Spleen (tissue), 11 donors: ENCODE measurements around the gene ESYT3. TPM values are rescaled to one million over a fixed set of nuclear protein-coding genes. Genes with fewer than 3 reads are reported as not detected.

Experiments used
- DNase-seq: peaks from one replicate; pipeline ENCODE4 v3.0.0-alpha.2; 2020
- H3K27ac ChIP-seq, 8 donors: fragments of 200-600 bp; sonication (generic) in 7 of 8; 1 replicate in 4 of 8; 2 replicates in 4 of 8; pipeline versions ENCODE4 v1.5.0 to v1.8.0; 2016 to 2021; ENCODE audit warnings: inconsistent platforms in 4 of 8, mild to moderate bottlenecking in 4 of 8, moderate library complexity in 1 of 8
- H3K27me3 ChIP-seq, 7 donors: fragments of 200-600 bp; sonication (generic) in 6 of 7; replicated peaks in 1 of 7; 1 replicate in 4 of 7; 2 replicates in 3 of 7; pipeline versions ENCODE4 v1.5.0 to v1.8.0; 2016 to 2021; ENCODE audit warnings: inconsistent platforms in 3 of 7, mild to moderate bottlenecking in 1 of 7
- H3K36me3 ChIP-seq, 6 donors: fragments of 200-600 bp; sonication (generic) in 5 of 6; 1 replicate in 4 of 6; 2 replicates in 2 of 6; pipeline versions ENCODE4 v1.5.0 to v1.8.0; 2016 to 2021; ENCODE audit warnings: inconsistent platforms in 2 of 6
- H3K4me1 ChIP-seq, 6 donors: fragments of 200-600 bp; sonication (generic) in 5 of 6; 1 replicate in 3 of 6; 2 replicates in 3 of 6; pipeline versions ENCODE4 v1.5.0 to v1.8.0; 2016 to 2021; ENCODE audit warnings: inconsistent platforms in 3 of 6
- H3K4me3 ChIP-seq, 8 donors: fragments of 200-600 bp; sonication (generic) in 7 of 8; 1 replicate in 4 of 8; 2 replicates in 4 of 8; pipeline versions ENCODE4 v1.5.0 to v1.8.0; 2016 to 2021; ENCODE audit warnings: inconsistent platforms in 4 of 8, mild to moderate bottlenecking in 4 of 8, moderate library complexity in 2 of 8
- H3K9me3 ChIP-seq, 8 donors: fragments of 200-600 bp; sonication (generic) in 7 of 8; 1 replicate in 4 of 8; 2 replicates in 4 of 8; pipeline versions ENCODE4 v1.5.0 to v1.8.0; 2016 to 2021; ENCODE audit warnings: inconsistent platforms in 4 of 8
- POLR2A ChIP-seq, 3 donors: fragments of 450-650 bp; IDR thresholded peaks; one replicate each; pipeline ENCODE4 v1.5.1; 2017; ENCODE audit warnings: antibody characterized with exemption in 3 of 3, mild to moderate bottlenecking in 1 of 3
- POLR2AphosphoS5 ChIP-seq, 3 donors: sonication (generic); formaldehyde crosslinking; IDR thresholded peaks; one replicate each; pipeline ENCODE4 v1.5.1; 2017; ENCODE audit warnings: antibody characterized with exemption in 3 of 3
- WGBS, 5 donors: extraction: QIAGEN DNeasy Blood & Tissue Kit in 3 of 5; methylation state at CpG; one replicate each; pipeline versions ENCODE4 v1.1.5 to v1.1.7; 2013 to 2018; 5-methylcytosine and 5-hydroxymethylcytosine counted together
- intact Hi-C: fragments of 100-400 bp; cut with DNase I; formaldehyde crosslinking; loops from one replicate; pipeline ENCODE4 v1.15.0; 2023; ENCODE audit warnings: low total_unique reads
- polyA plus RNA-seq, 3 donors: library from polyadenylated mRNA; stranded (reverse); fragments of 200-250 nt; gene quantifications; one replicate each; pipeline ENCODE4 v1.2.1, GENCODE V29; 2013
- total RNA-seq, 7 donors: library from RNA; depleted of rRNA in 3 of 7; stranded (reverse); fragments of >200 nt in 3 of 7; fragmentation: NEBNext Ultra II Directional in 4 of 7; extraction: Animal tissue kit (Norgen Biotek cat#: 25700) in 4 of 7; gene quantifications; one replicate each; pipeline versions ENCODE4 v1.1.0 to v1.2.1, GENCODE V29; 2016 to 2021
- TF ChIP-seq, protein P1 (sequence below), 11 experiments: fragments of 200-600 bp in 7 of 11; fragments of 450-650 bp in 4 of 11; sonication (generic) in 4 of 11; IDR thresholded peaks in 8 of 11; conservative IDR thresholded peaks in 3 of 11; 1 replicate in 7 of 11; 2 replicates in 4 of 11; pipeline versions ENCODE4 v1.4.0 to v1.8.0; 2016 to 2021; ENCODE audit warnings: antibody characterized with exemption in 11 of 11, inconsistent platforms in 4 of 11, mild to moderate bottlenecking in 1 of 11
- donor health status: healthy with polysubstance abuse.
- donor health status: DM: no; HTN: no; CAD: no; lungs with moderate emphysema.
- donor health status: DM: no; HTN: no; CAD: no.
- donor health status: Bipolar disorder and iron deficiency.
- donor health status: healthy.
- donor health status: DM: no; HTN: no; CAD: no.
- donor health status: DM: yes; HTN: yes; CAD: no.

Gene ESYT3
- total and polyA plus RNA-seq, 10 donors, result 0.02 TPM; not detected in 9

DNA sequence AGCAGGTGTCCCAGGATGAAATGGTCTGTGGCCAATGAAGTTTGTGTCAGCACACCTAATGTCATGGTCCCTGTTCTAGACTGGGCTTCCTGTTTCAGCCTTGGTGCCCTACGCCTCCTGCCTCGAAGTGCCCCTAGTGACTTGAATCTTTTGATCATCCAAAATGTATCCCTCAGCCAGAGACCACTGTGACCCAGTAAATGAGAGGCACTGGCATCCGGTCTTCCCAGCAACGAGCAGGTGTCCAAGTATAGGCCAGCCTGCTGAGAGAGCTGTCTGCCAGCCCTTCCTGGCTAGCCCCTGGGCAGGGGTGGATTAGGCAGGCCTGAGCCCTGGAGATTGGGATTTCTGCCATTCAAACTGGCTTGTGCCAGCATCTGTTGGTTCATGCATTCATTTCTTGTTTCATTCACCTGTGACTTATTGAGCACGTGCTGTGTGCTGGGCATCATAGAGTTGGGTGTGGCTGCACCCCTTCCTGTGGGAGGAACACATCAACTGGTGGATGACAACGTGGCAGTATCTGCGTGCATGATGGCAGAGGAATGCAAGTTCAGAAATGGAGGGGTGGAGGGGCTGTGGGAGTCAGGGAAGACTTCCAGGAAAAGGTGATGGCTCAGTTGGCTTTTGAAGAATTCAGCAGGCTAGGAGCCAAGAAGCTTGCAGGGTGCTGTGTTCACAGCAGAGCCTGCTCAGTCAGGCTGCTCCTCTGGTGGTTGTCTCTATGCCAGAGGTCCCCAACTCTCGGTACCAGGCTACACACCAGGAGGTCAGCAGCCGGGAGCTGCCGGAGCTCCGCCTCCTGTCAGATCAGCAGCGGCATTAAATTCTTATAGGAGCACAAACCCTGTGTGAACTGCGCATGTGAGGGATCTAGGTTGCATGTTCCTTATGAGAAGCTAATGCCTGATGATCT lies 21.6 kb downstream of the ESYT3 start:
- Histone ChIP-seq H3K27me3 (peaks cover 0 to 49% (median 0%) of the 10 kb centered on the region in 7 donors), H3K4me3 (no peak overlapping the region), H3K36me3 (no peaks in the 10 kb centered on the region), H3K4me1 (no peaks in the 10 kb centered on the region), H3K27ac (no peak overlapping the region), H3K9me3 (no peaks in the 10 kb centered on the region)
- intact Hi-C loops, result no loop called here
- TF ChIP-seq, protein P1, sequence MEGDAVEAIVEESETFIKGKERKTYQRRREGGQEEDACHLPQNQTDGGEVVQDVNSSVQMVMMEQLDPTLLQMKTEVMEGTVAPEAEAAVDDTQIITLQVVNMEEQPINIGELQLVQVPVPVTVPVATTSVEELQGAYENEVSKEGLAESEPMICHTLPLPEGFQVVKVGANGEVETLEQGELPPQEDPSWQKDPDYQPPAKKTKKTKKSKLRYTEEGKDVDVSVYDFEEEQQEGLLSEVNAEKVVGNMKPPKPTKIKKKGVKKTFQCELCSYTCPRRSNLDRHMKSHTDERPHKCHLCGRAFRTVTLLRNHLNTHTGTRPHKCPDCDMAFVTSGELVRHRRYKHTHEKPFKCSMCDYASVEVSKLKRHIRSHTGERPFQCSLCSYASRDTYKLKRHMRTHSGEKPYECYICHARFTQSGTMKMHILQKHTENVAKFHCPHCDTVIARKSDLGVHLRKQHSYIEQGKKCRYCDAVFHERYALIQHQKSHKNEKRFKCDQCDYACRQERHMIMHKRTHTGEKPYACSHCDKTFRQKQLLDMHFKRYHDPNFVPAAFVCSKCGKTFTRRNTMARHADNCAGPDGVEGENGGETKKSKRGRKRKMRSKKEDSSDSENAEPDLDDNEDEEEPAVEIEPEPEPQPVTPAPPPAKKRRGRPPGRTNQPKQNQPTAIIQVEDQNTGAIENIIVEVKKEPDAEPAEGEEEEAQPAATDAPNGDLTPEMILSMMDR (IDR thresholded peaks at IDR 0.05 in 8 of 11, conservative IDR thresholded peaks at IDR 0.05 in 3 of 11), result no peak
- TF ChIP-seq POLR2AphosphoS5 (IDR thresholded peaks at IDR 0.05), result no peak
- no peak for TF ChIP-seq POLR2A (IDR thresholded peaks at IDR 0.05)
- peak; percentile 62 for DNase-seq
- 73 to 85% (median 79%) methylated on average over 8 to 13 of the region's 13 CpGs for WGBS, 5 donors

DNA sequence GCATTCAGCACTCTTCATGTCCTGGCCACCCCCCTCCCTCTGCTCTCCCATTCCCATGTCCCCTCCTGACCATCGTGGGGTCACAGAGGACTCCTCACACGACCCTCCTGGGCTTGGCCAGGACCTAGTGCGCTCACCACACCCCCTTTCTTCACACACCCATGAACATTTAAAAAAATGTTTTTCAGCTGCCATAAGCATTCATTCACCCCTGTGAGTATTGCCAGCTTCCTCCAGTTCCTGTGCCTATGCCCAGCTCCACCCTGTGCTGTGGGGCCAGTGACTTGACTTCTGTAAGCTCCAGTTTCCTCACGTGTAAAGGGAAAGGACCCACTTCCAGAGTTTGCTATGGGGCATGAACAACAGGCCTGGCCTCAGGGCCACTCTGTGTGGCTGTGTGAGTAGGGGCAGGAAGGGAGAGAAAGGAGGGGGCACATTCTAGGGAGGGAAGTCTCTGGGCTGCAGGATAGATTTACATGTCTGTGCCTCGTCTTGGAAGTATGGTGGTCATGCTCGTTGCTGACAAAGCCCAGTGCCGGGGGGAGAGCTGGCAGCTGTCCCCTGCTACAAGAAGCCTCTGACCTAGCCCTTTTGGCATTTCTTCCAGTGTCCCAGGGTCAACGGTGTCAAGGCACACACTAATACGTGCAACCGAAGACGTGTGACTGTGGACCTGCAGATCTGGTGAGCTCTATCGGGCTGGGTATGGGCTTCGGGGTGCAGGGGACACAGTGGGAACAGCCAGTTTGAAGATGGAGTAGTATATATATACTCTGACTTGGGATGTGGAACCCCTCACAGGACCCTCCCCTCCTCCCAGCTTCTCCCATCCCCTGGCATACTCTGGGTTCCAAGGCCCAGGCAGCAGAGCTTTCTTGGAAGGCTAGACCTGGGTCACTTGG lies 22.8 kb downstream of the ESYT3 start:
- no peak overlapping the region for H3K27ac ChIP-seq
- no peaks in the 10 kb centered on the region for H3K36me3 ChIP-seq
- peaks cover 0 to 50% (median 0%) of the 10 kb centered on the region in 7 donors for H3K27me3 ChIP-seq
- DNase-seq, result no peak
- intact Hi-C loops, result no loop called here
- no peaks in the 10 kb centered on the region for H3K9me3 ChIP-seq
- 68 to 79% (median 75%) methylated on average over 9 to 13 of the region's 13 CpGs for WGBS, 5 donors
- no peak overlapping the region for H3K4me3 ChIP-seq
- no peaks in the 10 kb centered on the region for H3K4me1 ChIP-seq
- TF ChIP-seq POLR2AphosphoS5 (IDR thresholded peaks at IDR 0.05), result no peak
- TF ChIP-seq, protein P1 (IDR thresholded peaks at IDR 0.05 in 8 of 11, conservative IDR thresholded peaks at IDR 0.05 in 3 of 11), result no peak
- TF ChIP-seq POLR2A (IDR thresholded peaks at IDR 0.05), result no peak

DNA sequence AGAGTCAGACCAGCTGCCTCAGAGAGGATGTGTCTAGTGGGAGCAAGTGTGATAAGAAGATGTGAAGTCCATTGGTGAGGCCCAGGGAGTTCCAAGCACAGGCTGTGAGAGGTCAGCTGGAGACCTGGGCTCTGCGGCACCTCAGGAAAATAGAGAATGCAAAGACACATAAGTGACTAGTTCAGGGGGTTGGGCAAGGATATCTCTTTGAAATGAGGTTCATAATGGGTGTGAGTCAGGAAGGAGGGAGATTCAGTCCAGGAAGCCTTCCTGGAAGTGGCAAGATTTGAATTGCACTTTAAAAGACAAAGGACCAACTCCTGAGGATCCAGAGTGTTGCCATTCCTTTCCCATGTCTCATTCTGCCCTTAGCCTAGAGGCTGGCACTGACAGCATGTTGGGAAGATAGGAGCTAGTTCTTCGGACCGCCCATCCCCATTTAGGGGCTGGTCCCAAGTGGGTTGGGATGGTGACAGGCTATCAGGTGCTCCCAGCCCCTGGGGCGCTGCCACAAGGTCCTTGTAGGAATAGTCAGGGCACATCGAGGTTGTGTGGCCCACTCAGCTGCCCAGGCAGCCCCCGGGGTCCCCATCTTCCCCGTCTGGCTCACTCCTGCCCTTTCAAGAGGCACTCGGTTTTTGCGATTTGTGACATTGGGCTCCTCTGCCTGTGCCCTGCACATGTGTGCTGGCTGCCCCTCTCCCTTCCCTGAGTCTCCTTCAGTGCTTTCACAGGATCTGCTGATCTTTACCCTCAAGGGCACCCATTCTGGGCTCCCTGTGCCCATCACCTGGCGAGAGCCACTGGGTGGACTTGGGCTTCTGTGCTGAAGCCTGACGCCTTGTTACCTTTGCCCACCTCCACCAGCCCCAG lies 23.7 kb downstream of the ESYT3 start:
- H3K27me3 ChIP-seq, result peaks cover 0 to 49% (median 0%) of the 10 kb centered on the region in 7 donors
- H3K9me3 ChIP-seq, result no peaks in the 10 kb centered on the region
- DNase-seq, result peak; percentile 50
- no peak overlapping the region for H3K27ac ChIP-seq
- WGBS, 5 donors, result 82 to 87% (median 84%) methylated on average over 10 to 11 of the region's 11 CpGs
- H3K4me1 ChIP-seq, result no peaks in the 10 kb centered on the region
- H3K4me3 ChIP-seq, result no peak overlapping the region
- intact Hi-C loops, result no loop called here
- TF ChIP-seq, protein P1 (IDR thresholded peaks at IDR 0.05 in 8 of 11, conservative IDR thresholded peaks at IDR 0.05 in 3 of 11), result no peak
- TF ChIP-seq POLR2AphosphoS5 (IDR thresholded peaks at IDR 0.05) (no peak), POLR2A (IDR thresholded peaks at IDR 0.05) (no peak)
- no peaks in the 10 kb centered on the region for H3K36me3 ChIP-seq
